ENCODE results near the gene FHOD3.

Gene FHOD3

GRCh38 chr18:36811955-36812354, 514.4 kb downstream of the FHOD3 start:
- TF ChIP-seq FOXP2 (optimal IDR thresholded peaks at IDR 0.05; ENCODE audit: borderline replicate concordance, extremely low read depth, extremely low read length, insufficient read depth) = no peak
- no peak for TF ChIP-seq TAF1 (IDR thresholded peaks at IDR 0.05; ENCODE audit: borderline replicate concordance, insufficient read depth, low read length)
- TF ChIP-seq REST (IDR thresholded peaks at IDR 0.05; ENCODE audit: insufficient read depth in 1 of 2, low read depth in 2 of 2, low read length in 2 of 2) = no peak
- TF ChIP-seq SIN3A (IDR thresholded peaks at IDR 0.05; ENCODE audit: borderline replicate concordance, insufficient read depth, low read length) = no peak
- TF ChIP-seq POLR2AphosphoS5 (IDR thresholded peaks at IDR 0.05; ENCODE audit: low read depth, low read length) = no peak

GRCh38 chr18:36812678-36813077, 515.2 kb downstream of the FHOD3 start:
- TF ChIP-seq FOXP2 (optimal IDR thresholded peaks at IDR 0.05; ENCODE audit: borderline replicate concordance, extremely low read depth, extremely low read length, insufficient read depth) (no peak), TAF1 (IDR thresholded peaks at IDR 0.05; ENCODE audit: borderline replicate concordance, insufficient read depth, low read length) (no peak), SIN3A (IDR thresholded peaks at IDR 0.05; ENCODE audit: borderline replicate concordance, insufficient read depth, low read length) (no peak), POLR2AphosphoS5 (IDR thresholded peaks at IDR 0.05; ENCODE audit: low read depth, low read length) (no peak), REST (IDR thresholded peaks at IDR 0.05; ENCODE audit: insufficient read depth in 1 of 2, low read depth in 2 of 2, low read length in 2 of 2) (no peak)

- no peak for TF ChIP-seq SIN3A (IDR thresholded peaks at IDR 0.05; ENCODE audit: borderline replicate concordance, insufficient read depth, low read length)
- no peak for TF ChIP-seq TAF1 (IDR thresholded peaks at IDR 0.05; ENCODE audit: borderline replicate concordance, insufficient read depth, low read length)
- no peak for TF ChIP-seq FOXP2 (optimal IDR thresholded peaks at IDR 0.05; ENCODE audit: borderline replicate concordance, extremely low read depth, extremely low read length, insufficient read depth)
- no peak for TF ChIP-seq POLR2AphosphoS5 (IDR thresholded peaks at IDR 0.05; ENCODE audit: low read depth, low read length)
- no peak for TF ChIP-seq REST (IDR thresholded peaks at IDR 0.05; ENCODE audit: insufficient read depth in 1 of 2, low read depth in 2 of 2, low read length in 2 of 2)
These were observed 515.7 kb downstream of the FHOD3 start for GRCh38 chr18:36813101-36813775.

- TF ChIP-seq TAF1 (IDR thresholded peaks at IDR 0.05; ENCODE audit: borderline replicate concordance, insufficient read depth, low read length) (no peak), REST (IDR thresholded peaks at IDR 0.05; ENCODE audit: insufficient read depth in 1 of 2, low read depth in 2 of 2, low read length in 2 of 2) (no peak), FOXP2 (optimal IDR thresholded peaks at IDR 0.05; ENCODE audit: borderline replicate concordance, extremely low read depth, extremely low read length, insufficient read depth) (no peak), SIN3A (IDR thresholded peaks at IDR 0.05; ENCODE audit: borderline replicate concordance, insufficient read depth, low read length) (no peak), POLR2AphosphoS5 (IDR thresholded peaks at IDR 0.05; ENCODE audit: low read depth, low read length) (no peak)
These were observed 516.3 kb downstream of the FHOD3 start for GRCh38 chr18:36813824-36814223.

Data from PFSK-1 (cell line).